ENCODE results near the gene ARSG. TPM values are rescaled to one million over a fixed set of nuclear protein-coding genes. Genes with fewer than 3 reads are reported as not detected.

ARSG gene
- total and polyA plus RNA-seq, 2 of the 13 experiments (the other 11 are each of a cell fraction or from before 2014, with no cell fraction given), result 3.7 to 15.2 TPM

- TF ChIP-seq ZXDC (CRISPR knock-in tag; IDR thresholded peaks at IDR 0.05) (no peak), CENPBD1 (CRISPR knock-in tag; IDR thresholded peaks at IDR 0.05; ENCODE audit: borderline replicate concordance, low read depth) (no peak), MAFK (conservative IDR thresholded peaks at IDR 0.05 in 1 of 2, IDR thresholded peaks at IDR 0.05 in 1 of 2; ENCODE audit: low read length in 2 of 2) (no peak), CEBPG (CRISPR knock-in tag; IDR thresholded peaks at IDR 0.05) (peak; percentile 10; the same call in 1 of the 2 replicates), ZNF281 (CRISPR knock-in tag; IDR thresholded peaks at IDR 0.05; ENCODE audit: borderline replicate concordance) (no peak), NFIC (IDR thresholded peaks at IDR 0.05; ENCODE audit: low read length) (no peak), ZNF619 (CRISPR knock-in tag; IDR thresholded peaks at IDR 0.05) (no peak), NCOR1 (IDR thresholded peaks at IDR 0.05; ENCODE audit: borderline replicate concordance, low read length) (no peak), YEATS4 (CRISPR knock-in tag; IDR thresholded peaks at IDR 0.05; ENCODE audit: borderline replicate concordance) (no peak), ZC3H13 (CRISPR knock-in tag; IDR thresholded peaks at IDR 0.05) (no peak), GTF3A (CRISPR knock-in tag; conservative IDR thresholded peaks at IDR 0.05) (no peak), TFE3 (CRISPR knock-in tag; IDR thresholded peaks at IDR 0.05) (0 out of 2 replicates have a peak, but pooled peaks have one; percentile 37), TBX2 (CRISPR knock-in tag; IDR thresholded peaks at IDR 0.05; ENCODE audit: borderline replicate concordance) (peak; percentile 58)
- TF ChIP-seq, protein P1, sequence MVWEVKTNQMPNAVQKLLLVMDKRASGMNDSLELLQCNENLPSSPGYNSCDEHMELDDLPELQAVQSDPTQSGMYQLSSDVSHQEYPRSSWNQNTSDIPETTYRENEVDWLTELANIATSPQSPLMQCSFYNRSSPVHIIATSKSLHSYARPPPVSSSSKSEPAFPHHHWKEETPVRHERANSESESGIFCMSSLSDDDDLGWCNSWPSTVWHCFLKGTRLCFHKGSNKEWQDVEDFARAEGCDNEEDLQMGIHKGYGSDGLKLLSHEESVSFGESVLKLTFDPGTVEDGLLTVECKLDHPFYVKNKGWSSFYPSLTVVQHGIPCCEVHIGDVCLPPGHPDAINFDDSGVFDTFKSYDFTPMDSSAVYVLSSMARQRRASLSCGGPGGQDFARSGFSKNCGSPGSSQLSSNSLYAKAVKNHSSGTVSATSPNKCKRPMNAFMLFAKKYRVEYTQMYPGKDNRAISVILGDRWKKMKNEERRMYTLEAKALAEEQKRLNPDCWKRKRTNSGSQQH (CRISPR knock-in tag; IDR thresholded peaks at IDR 0.05; ENCODE audit: low read depth), result no peak
- TF ChIP-seq, protein P2, sequence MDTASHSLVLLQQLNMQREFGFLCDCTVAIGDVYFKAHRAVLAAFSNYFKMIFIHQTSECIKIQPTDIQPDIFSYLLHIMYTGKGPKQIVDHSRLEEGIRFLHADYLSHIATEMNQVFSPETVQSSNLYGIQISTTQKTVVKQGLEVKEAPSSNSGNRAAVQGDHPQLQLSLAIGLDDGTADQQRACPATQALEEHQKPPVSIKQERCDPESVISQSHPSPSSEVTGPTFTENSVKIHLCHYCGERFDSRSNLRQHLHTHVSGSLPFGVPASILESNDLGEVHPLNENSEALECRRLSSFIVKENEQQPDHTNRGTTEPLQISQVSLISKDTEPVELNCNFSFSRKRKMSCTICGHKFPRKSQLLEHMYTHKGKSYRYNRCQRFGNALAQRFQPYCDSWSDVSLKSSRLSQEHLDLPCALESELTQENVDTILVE (CRISPR knock-in tag; IDR thresholded peaks at IDR 0.05), result peak; percentile 24; the same call in 1 of the 2 replicates
- TF ChIP-seq, protein P3, sequence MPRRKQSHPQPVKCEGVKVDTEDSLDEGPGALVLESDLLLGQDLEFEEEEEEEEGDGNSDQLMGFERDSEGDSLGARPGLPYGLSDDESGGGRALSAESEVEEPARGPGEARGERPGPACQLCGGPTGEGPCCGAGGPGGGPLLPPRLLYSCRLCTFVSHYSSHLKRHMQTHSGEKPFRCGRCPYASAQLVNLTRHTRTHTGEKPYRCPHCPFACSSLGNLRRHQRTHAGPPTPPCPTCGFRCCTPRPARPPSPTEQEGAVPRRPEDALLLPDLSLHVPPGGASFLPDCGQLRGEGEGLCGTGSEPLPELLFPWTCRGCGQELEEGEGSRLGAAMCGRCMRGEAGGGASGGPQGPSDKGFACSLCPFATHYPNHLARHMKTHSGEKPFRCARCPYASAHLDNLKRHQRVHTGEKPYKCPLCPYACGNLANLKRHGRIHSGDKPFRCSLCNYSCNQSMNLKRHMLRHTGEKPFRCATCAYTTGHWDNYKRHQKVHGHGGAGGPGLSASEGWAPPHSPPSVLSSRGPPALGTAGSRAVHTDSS (CRISPR knock-in tag; conservative IDR thresholded peaks at IDR 0.05), result no peak
Observed at GRCh38 chr17:68462381-68463210, 171.3 kb downstream of the ARSG start (continued).
